ENCODE results near the gene DOK3.

DNA sequence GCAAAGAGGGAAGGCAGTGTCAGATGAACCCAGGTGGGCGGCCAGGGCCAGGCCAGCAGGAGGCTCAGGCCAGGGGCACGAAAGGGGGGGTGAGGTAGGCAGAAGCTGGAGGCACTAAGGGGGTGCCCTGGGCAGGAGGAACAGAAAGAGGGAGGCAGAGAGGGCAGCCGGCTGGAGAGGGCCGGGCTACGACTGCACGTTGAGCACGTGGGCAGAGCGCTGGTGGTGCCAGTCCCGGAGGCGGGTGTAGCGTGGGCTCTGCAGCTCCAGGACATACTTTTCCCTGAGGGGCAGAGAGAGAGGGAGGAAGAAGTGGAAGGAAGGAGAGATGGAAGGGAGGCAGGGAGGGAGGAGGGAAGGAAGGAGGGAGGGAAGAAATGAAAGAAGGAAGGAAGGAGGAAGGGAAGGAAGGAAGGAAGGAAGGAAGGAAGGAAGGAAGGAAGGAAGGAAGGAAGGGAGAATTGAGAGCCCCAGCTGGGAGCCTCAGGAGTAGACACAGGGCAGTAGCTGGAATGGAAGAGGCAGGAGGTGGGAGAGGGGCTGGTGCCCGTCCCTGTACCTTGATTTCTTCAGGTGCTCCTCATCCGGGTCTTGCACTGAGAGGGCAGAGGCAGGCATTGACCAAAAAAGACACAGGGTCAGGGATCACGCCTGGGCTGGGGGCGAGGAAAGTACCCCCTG is 19.2 kb downstream of the DOK3 start:
- TF ChIP-seq, protein P1, sequence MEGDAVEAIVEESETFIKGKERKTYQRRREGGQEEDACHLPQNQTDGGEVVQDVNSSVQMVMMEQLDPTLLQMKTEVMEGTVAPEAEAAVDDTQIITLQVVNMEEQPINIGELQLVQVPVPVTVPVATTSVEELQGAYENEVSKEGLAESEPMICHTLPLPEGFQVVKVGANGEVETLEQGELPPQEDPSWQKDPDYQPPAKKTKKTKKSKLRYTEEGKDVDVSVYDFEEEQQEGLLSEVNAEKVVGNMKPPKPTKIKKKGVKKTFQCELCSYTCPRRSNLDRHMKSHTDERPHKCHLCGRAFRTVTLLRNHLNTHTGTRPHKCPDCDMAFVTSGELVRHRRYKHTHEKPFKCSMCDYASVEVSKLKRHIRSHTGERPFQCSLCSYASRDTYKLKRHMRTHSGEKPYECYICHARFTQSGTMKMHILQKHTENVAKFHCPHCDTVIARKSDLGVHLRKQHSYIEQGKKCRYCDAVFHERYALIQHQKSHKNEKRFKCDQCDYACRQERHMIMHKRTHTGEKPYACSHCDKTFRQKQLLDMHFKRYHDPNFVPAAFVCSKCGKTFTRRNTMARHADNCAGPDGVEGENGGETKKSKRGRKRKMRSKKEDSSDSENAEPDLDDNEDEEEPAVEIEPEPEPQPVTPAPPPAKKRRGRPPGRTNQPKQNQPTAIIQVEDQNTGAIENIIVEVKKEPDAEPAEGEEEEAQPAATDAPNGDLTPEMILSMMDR (IDR thresholded peaks at IDR 0.05; ENCODE audit: low read length) = no peak
- no peak for TF ChIP-seq EZH2 (IDR thresholded peaks at IDR 0.05; ENCODE audit: borderline replicate concordance, low read length)

All from OCI-LY1 (cell line).